SK-N-SH (cell line): ENCODE measurements around the gene CRCP.

Experiments
- EP300 ChIP-seq, 2 experiments: IDR thresholded peaks; 2 replicates each; pipeline versions ENCODE4 v1.4.0 to v1.6.1; 2012; ENCODE audit warnings: borderline replicate concordance in 1 of 2, low read depth in 1 of 2, low read length in 1 of 2
- EZH2phosphoT487 ChIP-seq: fragments of 200-600 bp; sonication (generic); IDR thresholded peaks from 2 replicates; pipeline ENCODE4 v1.6.1; 2017; ENCODE audit warnings: low read depth, mixed run types, mild to moderate bottlenecking, antibody characterized with exemption, moderate library complexity, borderline replicate concordance
- POLR2AphosphoS5 ChIP-seq: IDR thresholded peaks from 2 replicates; pipeline ENCODE4 v1.6.1; 2012; ENCODE audit warnings: low read depth, low read length
- RFX5 ChIP-seq: IDR thresholded peaks from 2 replicates; pipeline ENCODE4 v1.6.1; 2012; ENCODE audit warnings: mild to moderate bottlenecking, improper control_type of control experiment, low read length
- YY1 ChIP-seq: IDR thresholded peaks from 2 replicates; pipeline ENCODE4 v1.4.0; 2012; ENCODE audit warnings: low read depth, mild to moderate bottlenecking
- TF ChIP-seq, protein P1 (sequence below): IDR thresholded peaks from 2 replicates; pipeline ENCODE4 v1.4.0; 2012; ENCODE audit warnings: low read depth, borderline replicate concordance
- TF ChIP-seq, protein P2 (sequence below): fragments of 200-600 bp; sonication (generic); IDR thresholded peaks from 2 replicates; pipeline ENCODE4 v1.6.1; 2017; ENCODE audit warnings: antibody characterized with exemption, mild to moderate bottlenecking, moderate library complexity
- TF ChIP-seq, protein P3 (sequence below): IDR thresholded peaks from 2 replicates; pipeline ENCODE4 v1.4.0; 2012; ENCODE audit warnings: low read depth, borderline replicate concordance
- TF ChIP-seq, protein P4 (sequence below): fragments of 150-350 bp; IDR thresholded peaks from 2 replicates; pipeline ENCODE4 v1.6.1; 2017; ENCODE audit warnings: antibody characterized with exemption, low read length, low read depth, borderline replicate concordance
- TF ChIP-seq, protein P5 (sequence below): IDR thresholded peaks from 2 replicates; pipeline ENCODE4 v1.4.0; 2012; ENCODE audit warnings: low read depth
- TF ChIP-seq, protein P6 (sequence below): IDR thresholded peaks from 2 replicates; pipeline ENCODE4; 2012

DNA sequence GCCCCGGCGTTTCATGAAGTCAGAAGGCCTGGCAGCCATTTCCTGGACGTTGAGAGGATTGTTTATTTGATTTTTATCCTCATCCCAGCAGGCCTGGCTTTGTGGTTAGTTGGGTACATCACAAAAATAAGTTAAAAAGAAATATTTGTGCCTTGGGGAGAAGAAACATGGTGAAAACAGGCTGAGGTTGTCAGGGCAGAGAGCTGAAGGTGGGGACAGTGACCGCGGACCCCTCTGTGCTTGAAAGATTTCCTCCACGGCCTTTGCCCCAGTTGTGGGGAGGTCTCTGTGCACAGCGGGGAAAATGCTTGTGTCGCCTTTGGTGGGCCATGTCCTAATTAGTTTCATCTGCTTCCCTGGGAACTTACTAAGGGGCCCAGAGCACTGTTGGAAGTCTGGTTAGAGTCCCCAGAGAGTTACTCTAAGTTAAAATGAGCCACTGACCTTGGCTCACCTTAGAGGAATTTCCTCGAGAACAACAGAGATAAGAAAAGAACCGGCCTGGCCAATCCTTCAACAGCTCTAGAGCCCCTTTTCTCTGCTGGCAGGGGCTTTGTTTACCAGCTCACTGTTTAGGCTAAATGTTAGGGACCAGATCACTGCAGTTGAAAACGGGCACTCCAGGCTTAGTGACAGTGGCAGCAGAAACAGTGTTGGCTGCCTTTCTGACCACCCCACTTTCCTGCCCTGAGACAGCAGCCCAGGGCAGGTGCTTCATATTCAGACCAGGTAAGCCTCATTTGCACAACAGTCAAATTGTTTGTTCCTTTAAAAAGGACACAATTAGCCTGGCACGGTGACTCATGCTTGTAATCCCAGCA is 37.9 kb downstream of the CRCP start:
- no peak for TF ChIP-seq YY1
- no peak for TF ChIP-seq EP300 (IDR thresholded peaks at IDR 0.05; ENCODE audit: borderline replicate concordance in 1 of 2, low read depth in 1 of 2, low read length in 1 of 2)
- TF ChIP-seq, protein P1, sequence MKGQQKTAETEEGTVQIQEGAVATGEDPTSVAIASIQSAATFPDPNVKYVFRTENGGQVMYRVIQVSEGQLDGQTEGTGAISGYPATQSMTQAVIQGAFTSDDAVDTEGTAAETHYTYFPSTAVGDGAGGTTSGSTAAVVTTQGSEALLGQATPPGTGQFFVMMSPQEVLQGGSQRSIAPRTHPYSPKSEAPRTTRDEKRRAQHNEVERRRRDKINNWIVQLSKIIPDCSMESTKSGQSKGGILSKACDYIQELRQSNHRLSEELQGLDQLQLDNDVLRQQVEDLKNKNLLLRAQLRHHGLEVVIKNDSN = no peak
- TF ChIP-seq, protein P2, sequence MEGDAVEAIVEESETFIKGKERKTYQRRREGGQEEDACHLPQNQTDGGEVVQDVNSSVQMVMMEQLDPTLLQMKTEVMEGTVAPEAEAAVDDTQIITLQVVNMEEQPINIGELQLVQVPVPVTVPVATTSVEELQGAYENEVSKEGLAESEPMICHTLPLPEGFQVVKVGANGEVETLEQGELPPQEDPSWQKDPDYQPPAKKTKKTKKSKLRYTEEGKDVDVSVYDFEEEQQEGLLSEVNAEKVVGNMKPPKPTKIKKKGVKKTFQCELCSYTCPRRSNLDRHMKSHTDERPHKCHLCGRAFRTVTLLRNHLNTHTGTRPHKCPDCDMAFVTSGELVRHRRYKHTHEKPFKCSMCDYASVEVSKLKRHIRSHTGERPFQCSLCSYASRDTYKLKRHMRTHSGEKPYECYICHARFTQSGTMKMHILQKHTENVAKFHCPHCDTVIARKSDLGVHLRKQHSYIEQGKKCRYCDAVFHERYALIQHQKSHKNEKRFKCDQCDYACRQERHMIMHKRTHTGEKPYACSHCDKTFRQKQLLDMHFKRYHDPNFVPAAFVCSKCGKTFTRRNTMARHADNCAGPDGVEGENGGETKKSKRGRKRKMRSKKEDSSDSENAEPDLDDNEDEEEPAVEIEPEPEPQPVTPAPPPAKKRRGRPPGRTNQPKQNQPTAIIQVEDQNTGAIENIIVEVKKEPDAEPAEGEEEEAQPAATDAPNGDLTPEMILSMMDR = no peak
- TF ChIP-seq, protein P3, sequence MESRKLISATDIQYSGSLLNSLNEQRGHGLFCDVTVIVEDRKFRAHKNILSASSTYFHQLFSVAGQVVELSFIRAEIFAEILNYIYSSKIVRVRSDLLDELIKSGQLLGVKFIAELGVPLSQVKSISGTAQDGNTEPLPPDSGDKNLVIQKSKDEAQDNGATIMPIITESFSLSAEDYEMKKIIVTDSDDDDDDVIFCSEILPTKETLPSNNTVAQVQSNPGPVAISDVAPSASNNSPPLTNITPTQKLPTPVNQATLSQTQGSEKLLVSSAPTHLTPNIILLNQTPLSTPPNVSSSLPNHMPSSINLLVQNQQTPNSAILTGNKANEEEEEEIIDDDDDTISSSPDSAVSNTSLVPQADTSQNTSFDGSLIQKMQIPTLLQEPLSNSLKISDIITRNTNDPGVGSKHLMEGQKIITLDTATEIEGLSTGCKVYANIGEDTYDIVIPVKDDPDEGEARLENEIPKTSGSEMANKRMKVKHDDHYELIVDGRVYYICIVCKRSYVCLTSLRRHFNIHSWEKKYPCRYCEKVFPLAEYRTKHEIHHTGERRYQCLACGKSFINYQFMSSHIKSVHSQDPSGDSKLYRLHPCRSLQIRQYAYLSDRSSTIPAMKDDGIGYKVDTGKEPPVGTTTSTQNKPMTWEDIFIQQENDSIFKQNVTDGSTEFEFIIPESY = no peak
- no peak for TF ChIP-seq POLR2AphosphoS5
- TF ChIP-seq, protein P4, sequence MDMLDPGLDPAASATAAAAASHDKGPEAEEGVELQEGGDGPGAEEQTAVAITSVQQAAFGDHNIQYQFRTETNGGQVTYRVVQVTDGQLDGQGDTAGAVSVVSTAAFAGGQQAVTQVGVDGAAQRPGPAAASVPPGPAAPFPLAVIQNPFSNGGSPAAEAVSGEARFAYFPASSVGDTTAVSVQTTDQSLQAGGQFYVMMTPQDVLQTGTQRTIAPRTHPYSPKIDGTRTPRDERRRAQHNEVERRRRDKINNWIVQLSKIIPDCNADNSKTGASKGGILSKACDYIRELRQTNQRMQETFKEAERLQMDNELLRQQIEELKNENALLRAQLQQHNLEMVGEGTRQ = no peak
- TF ChIP-seq, protein P5, sequence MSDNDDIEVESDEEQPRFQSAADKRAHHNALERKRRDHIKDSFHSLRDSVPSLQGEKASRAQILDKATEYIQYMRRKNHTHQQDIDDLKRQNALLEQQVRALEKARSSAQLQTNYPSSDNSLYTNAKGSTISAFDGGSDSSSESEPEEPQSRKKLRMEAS = no peak
- no peak for TF ChIP-seq EZH2phosphoT487
- no peak for TF ChIP-seq RFX5
- TF ChIP-seq, protein P6, sequence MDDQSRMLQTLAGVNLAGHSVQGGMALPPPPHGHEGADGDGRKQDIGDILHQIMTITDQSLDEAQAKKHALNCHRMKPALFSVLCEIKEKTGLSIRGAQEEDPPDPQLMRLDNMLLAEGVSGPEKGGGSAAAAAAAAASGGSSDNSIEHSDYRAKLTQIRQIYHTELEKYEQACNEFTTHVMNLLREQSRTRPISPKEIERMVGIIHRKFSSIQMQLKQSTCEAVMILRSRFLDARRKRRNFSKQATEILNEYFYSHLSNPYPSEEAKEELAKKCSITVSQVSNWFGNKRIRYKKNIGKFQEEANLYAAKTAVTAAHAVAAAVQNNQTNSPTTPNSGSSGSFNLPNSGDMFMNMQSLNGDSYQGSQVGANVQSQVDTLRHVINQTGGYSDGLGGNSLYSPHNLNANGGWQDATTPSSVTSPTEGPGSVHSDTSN = no peak
